ENCODE measurements around the gene C17orf67.

GRCh38 chr17:56881685-56882295 lies 48.1 kb upstream of the C17orf67 start:
- TF ChIP-seq CTCF (IDR thresholded peaks at IDR 0.05): no peak
- no peak for TF ChIP-seq POLR2A (IDR thresholded peaks at IDR 0.05)

All from uterus (tissue), 2 donors.